HepG2 (cell line): ENCODE measurements around the gene EBF3. TPM values are rescaled to one million over a fixed set of nuclear protein-coding genes. Genes with fewer than 3 reads are reported as not detected.

Source experiments
- ATAC-seq: fragments of 200-7000 bp; cut with Tn5 transposase; 3 replicates; pipeline ENCODE4 v1.9.1; 2020; ENCODE audit warnings: mild to moderate bottlenecking, moderate library complexity
- BruUV-seq: library from RNA; stranded (reverse); fragments of 400-500 nt; replicated peaks from 2 replicates; lab custom pipeline; 2021; lab: Mats Ljungman, UMichigan
- CTCF ChIA-PET: fragments of 300-600 bp; formaldehyde crosslinking; extraction: SDS; loops from one replicate; lab custom pipeline; 2021; ENCODE audit warnings: low total read pairs, inconsistent platforms, low intra/inter-chr PET ratio; lab: Yijun Ruan, JAX
- POLR2A ChIA-PET: fragments of 350-600 bp; sonication (Branson Sonifier 250); formaldehyde crosslinking; loops from one replicate; lab custom pipeline; 2020; ENCODE audit warnings: antibody characterized with exemption, inconsistent platforms; lab: Yijun Ruan, JAX
- DNase-seq: peaks from one replicate; pipeline ENCODE4 v3.0.0-alpha.2; 2015; ENCODE audit warnings: low spot score
- FAIRE-seq: peaks from 3 replicates; lab custom pipeline; 2011; peaks lifted over from hg19 to GRCh38; lab: Jason Lieb, UNC
- H2AFZ ChIP-seq: one replicate; pipeline ENCODE4 v1.6.1; 2011; ENCODE audit warnings: low read length, inconsistent platforms
- H3K27ac ChIP-seq: fragments of 300-600 bp; 3 replicates; pipeline ENCODE4 v1.8.0; 2011; ENCODE audit warnings: mixed run types, mild to moderate bottlenecking, mixed read lengths, low read length, inconsistent platforms; ENCODE audit not compliant: insufficient read depth; ENCODE audit errors: extremely low read length
- H3K27me3 ChIP-seq, 2 experiments: fragments of 200-600 bp in 1 of 2; 2 replicates in 1 of 2; 3 replicates in 1 of 2; pipeline versions ENCODE4 v1.6.0 to v1.8.0; 2011; ENCODE audit warnings: low read length in 2 of 2, mild to moderate bottlenecking in 2 of 2, moderate library complexity in 2 of 2, inconsistent platforms in 1 of 2; ENCODE audit not compliant: insufficient read depth in 2 of 2, control insufficient read depth in 1 of 2
- H3K36me3 ChIP-seq, 2 experiments: fragments of 200-600 bp in 1 of 2; replicated peaks in 1 of 2; 2 replicates in 1 of 2; 3 replicates in 1 of 2; pipeline versions ENCODE4 v1.5.1 to v1.8.0; 2011; ENCODE audit warnings: low read length in 2 of 2, inconsistent platforms in 1 of 2; ENCODE audit not compliant: insufficient read depth in 2 of 2, control insufficient read depth in 1 of 2
- H3K4me1 ChIP-seq: 2 replicates; pipeline ENCODE4 v1.5.1; 2012; ENCODE audit warnings: low read length, inconsistent platforms; ENCODE audit not compliant: insufficient read depth
- H3K4me2 ChIP-seq: 2 replicates; pipeline ENCODE4 v1.6.0; 2011; ENCODE audit warnings: low read depth, low read length, inconsistent platforms
- H3K4me3 ChIP-seq, 3 experiments: fragments of 200-600 bp in 1 of 3; sonication (generic), shearing (Covaris generic) in 1 of 3; replicated peaks in 1 of 3; 2 replicates each; pipeline ENCODE4 v1.5.1; 2011 to 2016; ENCODE audit warnings: low read length in 3 of 3, inconsistent platforms in 2 of 3, low read depth in 2 of 3, mild to moderate bottlenecking in 2 of 3, control low read depth in 1 of 3, mixed read lengths in 1 of 3; ENCODE audit not compliant: insufficient read depth in 1 of 3
- H3K79me2 ChIP-seq: one replicate; pipeline ENCODE4 v1.6.1; 2011; ENCODE audit warnings: low read length, inconsistent platforms; ENCODE audit not compliant: insufficient read depth
- H3K9ac ChIP-seq: 2 replicates; pipeline ENCODE4 v1.6.0; 2011; ENCODE audit warnings: mild to moderate bottlenecking, low read depth, low read length, inconsistent platforms; ENCODE audit not compliant: insufficient read depth
- H3K9me3 ChIP-seq: 2 replicates; pipeline ENCODE4 v1.5.1; 2012; ENCODE audit warnings: mild to moderate bottlenecking, low read length
- H4K20me1 ChIP-seq: 2 replicates; pipeline ENCODE4 v1.6.0; 2011; ENCODE audit warnings: inconsistent platforms, mild to moderate bottlenecking, low read length, moderate library complexity; ENCODE audit not compliant: insufficient read depth
- CENPT ChIP-seq: sonication (generic); formaldehyde crosslinking; IDR thresholded peaks from 2 replicates; pipeline ENCODE4 v1.8.0; 2022; ENCODE audit warnings: low read depth, mild to moderate bottlenecking, moderate library complexity, missing genetic modification reagents
- EZH2 ChIP-seq: conservative IDR thresholded peaks from 2 replicates; pipeline ENCODE4 v1.6.1; 2012; ENCODE audit warnings: mild to moderate bottlenecking, low read depth, low read length, moderate library complexity
- FOXA3 ChIP-seq: IDR thresholded peaks from 2 replicates; pipeline ENCODE4 v1.6.1; 2016; ENCODE audit warnings: missing genetic modification reagents, missing compliant biosample characterization
- FOXJ3 ChIP-seq: sonication (generic); formaldehyde crosslinking; IDR thresholded peaks from 2 replicates; pipeline ENCODE4 v1.4.0; 2020; ENCODE audit warnings: missing genetic modification reagents, mild to moderate bottlenecking, borderline replicate concordance
- FOXK1 ChIP-seq: sonication (generic); formaldehyde crosslinking; IDR thresholded peaks from 2 replicates; pipeline ENCODE4 v1.4.0; 2020; ENCODE audit warnings: low read depth, missing genetic modification reagents, borderline replicate concordance
- HMGA1 ChIP-seq: sonication (generic); formaldehyde crosslinking; conservative IDR thresholded peaks from 2 replicates; pipeline ENCODE4 v1.4.0; 2020; ENCODE audit warnings: missing genetic modification reagents
- NFIB ChIP-seq: sonication (generic); formaldehyde crosslinking; IDR thresholded peaks from 2 replicates; pipeline ENCODE4 v1.9.0; 2021; ENCODE audit warnings: missing genetic modification reagents, mild to moderate bottlenecking, borderline replicate concordance
- RBAK ChIP-seq: sonication (generic); formaldehyde crosslinking; IDR thresholded peaks from 2 replicates; pipeline ENCODE4 v1.5.1; 2020; ENCODE audit warnings: mild to moderate bottlenecking, missing genetic modification reagents
- SOX5 ChIP-seq: IDR thresholded peaks from 2 replicates; pipeline ENCODE4 v1.6.1; 2016; ENCODE audit warnings: borderline replicate concordance
- ZNF160 ChIP-seq: sonication (generic); formaldehyde crosslinking; IDR thresholded peaks from 2 replicates; pipeline ENCODE4 v1.8.0; 2022; ENCODE audit warnings: mild to moderate bottlenecking, inconsistent platforms, missing genetic modification reagents
- ZNF260 ChIP-seq: sonication (generic); formaldehyde crosslinking; IDR thresholded peaks from 2 replicates; pipeline ENCODE4 v1.4.0; 2020; ENCODE audit warnings: missing genetic modification reagents, low read depth, mild to moderate bottlenecking, borderline replicate concordance
- ZNF292 ChIP-seq: sonication (generic); formaldehyde crosslinking; IDR thresholded peaks from 2 replicates; pipeline ENCODE4 v1.8.1; 2022; ENCODE audit warnings: mild to moderate bottlenecking, low read depth, missing genetic modification reagents, borderline replicate concordance
- ZNF329 ChIP-seq: sonication (generic); formaldehyde crosslinking; IDR thresholded peaks from 2 replicates; pipeline ENCODE4 v1.9.0; 2021; ENCODE audit warnings: low read depth, mild to moderate bottlenecking, missing genetic modification reagents
- ZNF567 ChIP-seq: sonication (generic); formaldehyde crosslinking; IDR thresholded peaks from 2 replicates; pipeline ENCODE4 v1.8.1; 2023; ENCODE audit warnings: mild to moderate bottlenecking, missing genetic modification reagents, borderline replicate concordance
- ZNF7 ChIP-seq: IDR thresholded peaks from 2 replicates; pipeline ENCODE4 v1.6.1; 2016; ENCODE audit warnings: missing biosample characterization, missing genetic modification reagents
- ZNF724P ChIP-seq: sonication (generic); formaldehyde crosslinking; IDR thresholded peaks from 2 replicates; pipeline ENCODE4 v1.8.0; 2022; ENCODE audit warnings: missing genetic modification reagents, borderline replicate concordance
- ZNF782 ChIP-seq: sonication (generic); formaldehyde crosslinking; IDR thresholded peaks from 2 replicates; pipeline ENCODE4 v1.4.0; 2020; ENCODE audit warnings: missing genetic modification reagents, mild to moderate bottlenecking, borderline replicate concordance
- ZNF891 ChIP-seq: sonication (generic); formaldehyde crosslinking; IDR thresholded peaks from 2 replicates; pipeline ENCODE4 v1.5.0; 2020; ENCODE audit warnings: mild to moderate bottlenecking, missing genetic modification reagents
- WGBS: methylation state at CpG from one replicate; pipeline ENCODE4 v1.1.6; 2017; ENCODE audit warnings: low lambda C conversion rate; 5-methylcytosine and 5-hydroxymethylcytosine counted together
- in situ Hi-C: cut with HindIII; loops from 2 replicates; pipeline ENCODE4 v1.10.0; 2017; ENCODE audit warnings: low pct_unique_long_range_greater_than_20kb; ENCODE audit not compliant: extremely low pct_ligation_motif_present
- intact Hi-C: fragments of 100-400 bp; cut with micrococcal nuclease; formaldehyde crosslinking; loops from one replicate; pipeline ENCODE4 v1.10.0; 2022; ENCODE audit not compliant: unreplicated experiment
- polyA plus RNA-seq, 8 experiments: library from polyadenylated mRNA; depleted of rRNA in 3 of 8; stranded (reverse) in 7 of 8; unstranded in 1 of 8; fragments of >200 nt; fragmentation: Illumina TruSeq in 4 of 8; extraction: Trizol in 4 of 8; gene quantifications; 2 replicates each; pipeline versions ENCODE4 v1.2.1 to v1.2.3, GENCODE V29; 2011 to 2016; ENCODE audit warnings: low read depth in 4 of 8, missing spikeins in 1 of 8, mixed read lengths in 1 of 8; ENCODE audit not compliant: insufficient read depth in 1 of 8
- total RNA-seq, 5 experiments: library from RNA; depleted of rRNA; stranded (reverse); fragments of >200 nt; fragmentation: Illumina TruSeq; extraction: Trizol; gene quantifications; 2 replicates each; pipeline ENCODE4 v1.2.3, GENCODE V29; 2016; ENCODE audit warnings: low read depth in 1 of 5
- TF ChIP-seq, protein P1 (sequence below): IDR thresholded peaks from 2 replicates; pipeline ENCODE4 v1.6.1; 2016
- TF ChIP-seq, protein P2 (sequence below): sonication (generic); formaldehyde crosslinking; IDR thresholded peaks from 2 replicates; pipeline ENCODE4 v1.4.0; 2020; ENCODE audit warnings: low read depth, missing genetic modification reagents

EBF3 gene
- total and polyA plus RNA-seq, 2 of the 13 experiments (the other 11 are each of a cell fraction or from before 2014, with no cell fraction given): not detected

DNA sequence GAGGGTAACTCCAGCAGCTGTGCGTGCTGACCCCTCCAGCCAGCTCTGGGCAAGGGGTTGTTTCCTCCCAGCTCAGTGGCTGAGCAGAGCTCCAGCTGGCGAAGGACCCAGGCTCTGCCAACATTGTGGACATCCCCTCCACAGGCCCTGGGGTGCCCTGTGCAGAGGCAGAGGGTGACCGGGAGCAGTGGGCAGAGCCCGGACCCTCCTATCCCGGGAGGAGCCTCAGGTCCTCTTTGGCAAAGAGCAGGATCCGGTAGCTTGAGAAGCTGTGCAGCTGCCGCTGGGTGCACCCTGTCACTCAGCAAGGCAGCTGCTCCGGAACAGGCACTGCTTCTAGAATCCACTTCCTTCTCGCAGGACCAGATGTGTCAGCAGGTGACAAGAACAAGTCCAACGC lies 175.9 kb downstream of the EBF3 start (continued):
- no peak for TF ChIP-seq ZNF160 (CRISPR knock-in tag)
- TF ChIP-seq, protein P1, sequence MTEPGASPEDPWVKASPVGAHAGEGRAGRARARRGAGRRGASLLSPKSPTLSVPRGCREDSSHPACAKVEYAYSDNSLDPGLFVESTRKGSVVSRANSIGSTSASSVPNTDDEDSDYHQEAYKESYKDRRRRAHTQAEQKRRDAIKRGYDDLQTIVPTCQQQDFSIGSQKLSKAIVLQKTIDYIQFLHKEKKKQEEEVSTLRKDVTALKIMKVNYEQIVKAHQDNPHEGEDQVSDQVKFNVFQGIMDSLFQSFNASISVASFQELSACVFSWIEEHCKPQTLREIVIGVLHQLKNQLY (CRISPR knock-in tag): no peak
- no peak for TF ChIP-seq ZNF7
- no peak for TF ChIP-seq RBAK (CRISPR knock-in tag)
- no peak for TF ChIP-seq ZNF782 (CRISPR knock-in tag)
- no peak for TF ChIP-seq ZNF724P
- TF ChIP-seq ZNF260 (CRISPR knock-in tag): no peak
- no peak for TF ChIP-seq ZNF567 (CRISPR knock-in tag)

GRCh38 chr10:129787557-129787956 lies 176.5 kb downstream of the EBF3 start:
- TF ChIP-seq EZH2: no peak
- no peak for TF ChIP-seq FOXK1 (CRISPR knock-in tag)
- no peak for TF ChIP-seq SOX5 (CRISPR knock-in tag)
- no peak for TF ChIP-seq FOXA3
- no peak for TF ChIP-seq ZNF329 (CRISPR knock-in tag)
- no peak for TF ChIP-seq HMGA1 (CRISPR knock-in tag)
- TF ChIP-seq CENPT (CRISPR knock-in tag): no peak
- TF ChIP-seq, protein P2, sequence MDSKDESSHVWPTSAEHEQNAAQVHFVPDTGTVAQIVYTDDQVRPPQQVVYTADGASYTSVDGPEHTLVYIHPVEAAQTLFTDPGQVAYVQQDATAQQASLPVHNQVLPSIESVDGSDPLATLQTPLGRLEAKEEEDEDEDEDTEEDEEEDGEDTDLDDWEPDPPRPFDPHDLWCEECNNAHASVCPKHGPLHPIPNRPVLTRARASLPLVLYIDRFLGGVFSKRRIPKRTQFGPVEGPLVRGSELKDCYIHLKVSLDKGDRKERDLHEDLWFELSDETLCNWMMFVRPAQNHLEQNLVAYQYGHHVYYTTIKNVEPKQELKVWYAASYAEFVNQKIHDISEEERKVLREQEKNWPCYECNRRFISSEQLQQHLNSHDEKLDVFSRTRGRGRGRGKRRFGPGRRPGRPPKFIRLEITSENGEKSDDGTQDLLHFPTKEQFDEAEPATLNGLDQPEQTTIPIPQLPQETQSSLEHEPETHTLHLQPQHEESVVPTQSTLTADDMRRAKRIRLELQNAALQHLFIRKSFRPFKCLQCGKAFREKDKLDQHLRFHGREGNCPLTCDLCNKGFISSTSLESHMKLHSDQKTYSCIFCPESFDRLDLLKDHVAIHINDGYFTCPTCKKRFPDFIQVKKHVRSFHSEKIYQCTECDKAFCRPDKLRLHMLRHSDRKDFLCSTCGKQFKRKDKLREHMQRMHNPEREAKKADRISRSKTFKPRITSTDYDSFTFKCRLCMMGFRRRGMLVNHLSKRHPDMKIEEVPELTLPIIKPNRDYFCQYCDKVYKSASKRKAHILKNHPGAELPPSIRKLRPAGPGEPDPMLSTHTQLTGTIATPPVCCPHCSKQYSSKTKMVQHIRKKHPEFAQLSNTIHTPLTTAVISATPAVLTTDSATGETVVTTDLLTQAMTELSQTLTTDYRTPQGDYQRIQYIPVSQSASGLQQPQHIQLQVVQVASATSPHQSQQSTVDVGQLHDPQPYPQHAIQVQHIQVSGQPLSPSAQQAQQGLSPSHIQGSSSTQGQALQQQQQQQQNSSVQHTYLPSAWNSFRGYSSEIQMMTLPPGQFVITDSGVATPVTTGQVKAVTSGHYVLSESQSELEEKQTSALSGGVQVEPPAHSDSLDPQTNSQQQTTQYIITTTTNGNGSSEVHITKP: no peak
- no peak for TF ChIP-seq NFIB (CRISPR knock-in tag)
- no peak for TF ChIP-seq FOXJ3
- no peak for TF ChIP-seq ZNF891 (CRISPR knock-in tag)
- no peak for TF ChIP-seq ZNF292 (CRISPR knock-in tag)
- no TSS peak for BruUV-seq
- H4K20me1 ChIP-seq: no peaks in the 10 kb centered on the region
- H3K4me1 ChIP-seq: no peaks in the 10 kb centered on the region
- no peak overlapping the region for H3K4me3 ChIP-seq
- WGBS: 76% methylated on average over 5 of the region's 5 CpGs
- FAIRE-seq (no peak), ATAC-seq (no peak), DNase-seq (no peak)
- H3K9me3 ChIP-seq: no peaks in the 10 kb centered on the region
- H3K79me2 ChIP-seq: no peaks in the 10 kb centered on the region
- H3K27ac ChIP-seq: no peak overlapping the region
- no peak overlapping the region for H3K9ac ChIP-seq
- no peaks in the 10 kb centered on the region for H3K27me3 ChIP-seq
- in situ Hi-C loops (no loop called here), intact Hi-C loops (no loop called here)
- no peak overlapping the region for H3K4me2 ChIP-seq
- ChIA-PET POLR2A (no interaction called here), CTCF (no interaction called here)
- H2AFZ ChIP-seq: no peak overlapping the region
- no peaks in the 10 kb centered on the region for H3K36me3 ChIP-seq
